ENCODE measurements around the gene PNPLA3. TPM values are rescaled to one million over a fixed set of nuclear protein-coding genes. Genes with fewer than 3 reads are reported as not detected.

PNPLA3 gene, protein sequence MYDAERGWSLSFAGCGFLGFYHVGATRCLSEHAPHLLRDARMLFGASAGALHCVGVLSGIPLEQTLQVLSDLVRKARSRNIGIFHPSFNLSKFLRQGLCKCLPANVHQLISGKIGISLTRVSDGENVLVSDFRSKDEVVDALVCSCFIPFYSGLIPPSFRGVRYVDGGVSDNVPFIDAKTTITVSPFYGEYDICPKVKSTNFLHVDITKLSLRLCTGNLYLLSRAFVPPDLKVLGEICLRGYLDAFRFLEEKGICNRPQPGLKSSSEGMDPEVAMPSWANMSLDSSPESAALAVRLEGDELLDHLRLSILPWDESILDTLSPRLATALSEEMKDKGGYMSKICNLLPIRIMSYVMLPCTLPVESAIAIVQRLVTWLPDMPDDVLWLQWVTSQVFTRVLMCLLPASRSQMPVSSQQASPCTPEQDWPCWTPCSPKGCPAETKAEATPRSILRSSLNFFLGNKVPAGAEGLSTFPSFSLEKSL
- total RNA-seq (2022; extraction: Qiagen RNA extraction; ENCODE audit: low read depth), result 0.70 to 1.2 TPM (median 0.94 TPM) in 5 replicates

GRCh38 chr22:43923631-43924464, at the start of gene PNPLA3:
TSS of gene PNPLA3 (plus strand) at chr22:43923805. CDS start at chr22:43923912, 107 bp downstream.

GRCh38 chr22:43891360-43892182, 32.0 kb upstream of the PNPLA3 start, which contains the start of gene PNPLA5:
TSS of gene PNPLA5 (minus strand) at chr22:43892013. CDS start at chr22:43891880, 133 bp downstream.

DNA sequence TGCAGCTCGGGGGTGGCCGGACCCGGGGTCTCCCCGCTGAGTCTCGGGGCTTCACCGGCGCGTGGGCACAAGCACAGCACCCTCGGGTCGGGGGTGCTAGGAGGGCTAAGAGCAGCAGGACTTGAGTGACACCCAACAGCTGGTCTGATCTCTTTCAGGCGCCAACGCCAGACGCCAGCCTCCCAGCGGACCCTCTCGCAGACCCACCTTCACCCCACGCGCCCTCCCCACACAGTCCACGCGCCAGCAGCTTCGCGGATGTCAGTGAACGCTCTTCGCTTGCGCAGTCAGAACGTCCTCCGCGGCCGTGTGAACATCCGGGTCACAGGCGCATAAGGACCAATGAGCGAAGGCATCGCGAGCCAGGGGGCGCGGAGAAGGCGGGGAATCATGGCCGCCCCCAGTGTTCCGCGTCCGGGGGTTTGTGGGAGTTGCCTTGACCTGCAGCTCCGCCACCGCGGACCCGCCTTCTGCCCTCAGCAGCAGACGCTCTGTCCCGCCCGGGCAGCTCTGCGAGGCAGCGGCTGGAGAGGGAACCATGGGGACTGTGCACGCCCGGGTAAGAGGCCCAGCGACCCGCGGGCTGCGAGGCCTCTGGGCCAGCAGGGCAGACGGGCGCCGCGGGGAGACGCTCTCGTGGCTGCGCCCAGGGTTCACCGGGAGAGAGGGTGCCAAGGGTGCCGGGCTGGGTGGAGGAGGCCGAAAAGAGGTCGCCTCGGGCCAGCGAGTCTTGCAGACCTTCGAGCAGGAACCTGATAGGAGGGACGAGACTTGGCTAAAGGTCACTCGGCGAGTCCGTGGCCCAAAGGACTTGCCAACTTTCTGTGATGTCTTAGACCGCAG, 31.7 kb downstream of the PNPLA3 start, which contains the start of gene SAMM50:
Gene SAMM50, plus strand, starts transcription at position 403 of the 843 bp plus-strand sequence. Its CDS starts 136 bp downstream, at position 539.

Other genes starting within 250 kb of the PNPLA3 start
- 0.17 to 0.69 TPM (median 0.45 TPM) in 5 replicates for gene EFCAB6, start 111.5 kb upstream of the PNPLA3 start, total RNA-seq (2022; extraction: Qiagen RNA extraction; ENCODE audit: low read depth)
- not detected in 5 replicates for gene SULT4A1, start 61.3 kb upstream of the PNPLA3 start, total RNA-seq (2022; extraction: Qiagen RNA extraction; ENCODE audit: low read depth)
- gene PNPLA5, start 31.8 kb upstream of the PNPLA3 start, total RNA-seq (2022; extraction: Qiagen RNA extraction; ENCODE audit: low read depth), result not detected in 5 replicates
- 44.9 to 49.1 TPM (median 45.9 TPM) in 5 replicates for gene SAMM50, start 31.6 kb downstream of the PNPLA3 start, total RNA-seq (2022; extraction: Qiagen RNA extraction; ENCODE audit: low read depth)
- gene PARVB, start 100.5 kb downstream of the PNPLA3 start, total RNA-seq (2022; extraction: Qiagen RNA extraction; ENCODE audit: low read depth), result 34.9 to 43.8 TPM (median 40.4 TPM) in 5 replicates

All from A549 treated with GW870086 at 1 μM for 4 hours (cell line).